Measurements from ENCODE around the gene CCSER1. TPM values are rescaled to one million over a fixed set of nuclear protein-coding genes. Genes with fewer than 3 reads are reported as not detected.
"Not testable (repeated sequence)": the region's sequence is repeated elsewhere in the genome, so short reads cannot be mapped to it uniquely, and the experiment has no call there.

Gene CCSER1
- polyA plus RNA-seq, 3 donors from 2014 or later = 0.13 to 0.99 (median 0.90) TPM

GRCh38 chr4:90603540-90603939 lies 476.3 kb downstream of the CCSER1 start:
- Mint-ChIP-seq H3K27me3 (ENCODE audit: low read depth in 3 of 3) (peaks cover 0 to 2% (median 0%) of the 10 kb centered on the region in 3 donors), H3K4me1 (no peaks in the 10 kb centered on the region), H3K4me3 (no peak overlapping the region), H3K36me3 (no peaks in the 10 kb centered on the region), H3K27ac (no peak overlapping the region), H3K9me3 (peaks cover 0 to 34% (median 9%) of the 10 kb centered on the region in 6 donors)
- no peak for DNase-seq

- no peak for DNase-seq
- H3K9me3 Mint-ChIP-seq = peaks cover 3 to 28% (median 9%) of the 10 kb centered on the region in 6 donors
- no peaks in the 10 kb centered on the region for H3K36me3 Mint-ChIP-seq
- no peak overlapping the region for H3K4me3 Mint-ChIP-seq
- no peaks in the 10 kb centered on the region for H3K27me3 Mint-ChIP-seq (ENCODE audit: low read depth in 3 of 3)
- H3K4me1 Mint-ChIP-seq = no peaks in the 10 kb centered on the region
- no peak overlapping the region for H3K27ac Mint-ChIP-seq
Measured at GRCh38 chr4:90606781-90607180, 479.6 kb downstream of the CCSER1 start.

GRCh38 chr4:90614371-90614770 lies 487.2 kb downstream of the CCSER1 start:
- H3K9me3 Mint-ChIP-seq = peaks cover 5 to 35% (median 15%) of the 10 kb centered on the region in 6 donors
- no peaks in the 10 kb centered on the region for H3K36me3 Mint-ChIP-seq
- H3K4me3 Mint-ChIP-seq = no peak overlapping the region
- no peaks in the 10 kb centered on the region for H3K4me1 Mint-ChIP-seq
- H3K27ac Mint-ChIP-seq = no peak overlapping the region
- H3K27me3 Mint-ChIP-seq (ENCODE audit: low read depth in 3 of 3) = no peaks in the 10 kb centered on the region
- no peak for DNase-seq

GRCh38 chr4:90621080-90621479 lies 493.9 kb downstream of the CCSER1 start:
- no peak for DNase-seq
- Mint-ChIP-seq H3K27me3 (ENCODE audit: low read depth in 3 of 3) (no peaks in the 10 kb centered on the region), H3K27ac (no peak overlapping the region), H3K9me3 (peaks cover 0 to 18% (median 9%) of the 10 kb centered on the region in 6 donors), H3K4me1 (no peaks in the 10 kb centered on the region), H3K4me3 (no peak overlapping the region), H3K36me3 (no peaks in the 10 kb centered on the region)

- Mint-ChIP-seq H3K4me1 (no peaks in the 10 kb centered on the region), H3K27me3 (ENCODE audit: low read depth in 3 of 3) (no peaks in the 10 kb centered on the region), H3K36me3 (no peaks in the 10 kb centered on the region), H3K27ac (no peak overlapping the region), H3K9me3 (peaks cover 0 to 17% (median 6%) of the 10 kb centered on the region in 6 donors), H3K4me3 (no peak overlapping the region)
- no peak for DNase-seq
Measured at GRCh38 chr4:90624781-90625180, 497.6 kb downstream of the CCSER1 start.

- no peaks in the 10 kb centered on the region for H3K27me3 Mint-ChIP-seq (ENCODE audit: low read depth in 3 of 3)
- peaks cover 0 to 3% (median 0%) of the 10 kb centered on the region in 3 donors for H3K36me3 Mint-ChIP-seq
- peaks cover 0 to 31% (median 12%) of the 10 kb centered on the region in 6 donors for H3K9me3 Mint-ChIP-seq
- DNase-seq = no peak
- H3K4me1 Mint-ChIP-seq = peaks cover 0 to 13% of the 10 kb centered on the region in 2 donors
- no peak overlapping the region for H3K4me3 Mint-ChIP-seq
- no peak overlapping the region for H3K27ac Mint-ChIP-seq
Measured at GRCh38 chr4:90641861-90642599, 514.8 kb downstream of the CCSER1 start.

- DNase-seq = no peak
- H3K27me3 Mint-ChIP-seq (ENCODE audit: low read depth in 3 of 3) = no peaks in the 10 kb centered on the region
- H3K4me3 Mint-ChIP-seq = no peak overlapping the region
- peaks cover 3 to 37% (median 12%) of the 10 kb centered on the region in 6 donors for H3K9me3 Mint-ChIP-seq
- H3K4me1 Mint-ChIP-seq = peaks cover 0 to 13% of the 10 kb centered on the region in 2 donors
- H3K27ac Mint-ChIP-seq = no peak overlapping the region
- H3K36me3 Mint-ChIP-seq = peaks cover 0 to 3% (median 0%) of the 10 kb centered on the region in 3 donors
Measured at GRCh38 chr4:90643156-90643555, 516.0 kb downstream of the CCSER1 start.

- no peak overlapping the region for H3K4me3 Mint-ChIP-seq
- H3K9me3 Mint-ChIP-seq = peaks cover 9 to 50% (median 25%) of the 10 kb centered on the region in 6 donors
- no peak for DNase-seq
- H3K4me1 Mint-ChIP-seq = no peaks in the 10 kb centered on the region
- no peak overlapping the region for H3K27ac Mint-ChIP-seq
- peaks cover 0 to 1% (median 0%) of the 10 kb centered on the region in 3 donors for H3K27me3 Mint-ChIP-seq (ENCODE audit: low read depth in 3 of 3)
- H3K36me3 Mint-ChIP-seq = peaks cover 0 to 3% (median 0%) of the 10 kb centered on the region in 3 donors
Measured at GRCh38 chr4:90648311-90648710, 521.1 kb downstream of the CCSER1 start.

- Mint-ChIP-seq H3K9me3 (peaks cover 9 to 53% (median 25%) of the 10 kb centered on the region in 6 donors), H3K27ac (peak overlapping the region in 1 of 6 donors; percentile 8), H3K4me3 (no peak overlapping the region), H3K27me3 (ENCODE audit: low read depth in 3 of 3) (peaks cover 0 to 1% (median 0%) of the 10 kb centered on the region in 3 donors), H3K4me1 (no peaks in the 10 kb centered on the region), H3K36me3 (peaks cover 0 to 3% (median 0%) of the 10 kb centered on the region in 3 donors)
- DNase-seq = no peak
Measured at GRCh38 chr4:90648791-90649190, 521.6 kb downstream of the CCSER1 start.

- Mint-ChIP-seq H3K27me3 (ENCODE audit: low read depth in 3 of 3) (peaks cover 0 to 1% (median 0%) of the 10 kb centered on the region in 3 donors), H3K9me3 (peaks cover 0 to 31% (median 4%) of the 10 kb centered on the region in 6 donors), H3K36me3 (no peaks in the 10 kb centered on the region), H3K4me3 (no peak overlapping the region), H3K4me1 (no peaks in the 10 kb centered on the region), H3K27ac (no peak overlapping the region)
- DNase-seq = no peak
Measured at GRCh38 chr4:90660672-90661071, 533.5 kb downstream of the CCSER1 start.

GRCh38 chr4:90670183-90670582 lies 543.0 kb downstream of the CCSER1 start:
- Mint-ChIP-seq H3K27ac (no peak overlapping the region), H3K4me1 (no peaks in the 10 kb centered on the region), H3K27me3 (ENCODE audit: low read depth in 3 of 3) (no peaks in the 10 kb centered on the region), H3K9me3 (peaks cover 5 to 52% (median 18%) of the 10 kb centered on the region in 6 donors), H3K4me3 (no peak overlapping the region), H3K36me3 (no peaks in the 10 kb centered on the region)
- no peak for DNase-seq

- Mint-ChIP-seq H3K36me3 (peaks cover 0 to 5% (median 0%) of the 10 kb centered on the region in 3 donors), H3K4me3 (no peak overlapping the region), H3K27me3 (ENCODE audit: low read depth in 3 of 3) (peaks cover 0 to 1% (median 0%) of the 10 kb centered on the region in 3 donors), H3K9me3 (peaks cover 3 to 28% (median 8%) of the 10 kb centered on the region in 6 donors), H3K27ac (no peak overlapping the region), H3K4me1 (no peaks in the 10 kb centered on the region)
- DNase-seq = no peak
Measured at GRCh38 chr4:90689739-90690138, 562.5 kb downstream of the CCSER1 start.

- H3K9me3 Mint-ChIP-seq = peaks cover 0 to 25% (median 18%) of the 10 kb centered on the region in 6 donors
- no peak overlapping the region for H3K4me3 Mint-ChIP-seq
- H3K27me3 Mint-ChIP-seq (ENCODE audit: low read depth in 3 of 3) = peaks cover 0 to 2% (median 1%) of the 10 kb centered on the region in 3 donors
- H3K36me3 Mint-ChIP-seq = peaks cover 0 to 4% (median 0%) of the 10 kb centered on the region in 3 donors
- DNase-seq = no peak
- no peak overlapping the region for H3K27ac Mint-ChIP-seq
- no peaks in the 10 kb centered on the region for H3K4me1 Mint-ChIP-seq
Measured at GRCh38 chr4:90695411-90695810, 568.2 kb downstream of the CCSER1 start.

GRCh38 chr4:90705501-90705900 lies 578.3 kb downstream of the CCSER1 start:
- not testable (repeated sequence) for H3K36me3 Mint-ChIP-seq, DNase-seq

More at GRCh38 chr4:90705501-90705900, 578.3 kb downstream of the CCSER1 start:
- H3K27me3 Mint-ChIP-seq (ENCODE audit: low read depth in 3 of 3); H3K27ac Mint-ChIP-seq; H3K4me3 Mint-ChIP-seq; H3K4me1 Mint-ChIP-seq: not testable (repeated sequence)
- peaks cover 9 to 46% (median 18%) of the 10 kb centered on the region in 6 donors for H3K9me3 Mint-ChIP-seq

All from immature natural killer cell (primary cell).